Measurements from ENCODE around the gene ERMARD. TPM values are rescaled to one million over a fixed set of nuclear protein-coding genes. Genes with fewer than 3 reads are reported as not detected.
"Not testable (repeated sequence)": the region's sequence is repeated elsewhere in the genome, so short reads cannot be mapped to it uniquely, and the experiment has no call there.

The ERMARD gene
- total RNA-seq, 1 donor from 2014 or later = 20.8 TPM

DNA sequence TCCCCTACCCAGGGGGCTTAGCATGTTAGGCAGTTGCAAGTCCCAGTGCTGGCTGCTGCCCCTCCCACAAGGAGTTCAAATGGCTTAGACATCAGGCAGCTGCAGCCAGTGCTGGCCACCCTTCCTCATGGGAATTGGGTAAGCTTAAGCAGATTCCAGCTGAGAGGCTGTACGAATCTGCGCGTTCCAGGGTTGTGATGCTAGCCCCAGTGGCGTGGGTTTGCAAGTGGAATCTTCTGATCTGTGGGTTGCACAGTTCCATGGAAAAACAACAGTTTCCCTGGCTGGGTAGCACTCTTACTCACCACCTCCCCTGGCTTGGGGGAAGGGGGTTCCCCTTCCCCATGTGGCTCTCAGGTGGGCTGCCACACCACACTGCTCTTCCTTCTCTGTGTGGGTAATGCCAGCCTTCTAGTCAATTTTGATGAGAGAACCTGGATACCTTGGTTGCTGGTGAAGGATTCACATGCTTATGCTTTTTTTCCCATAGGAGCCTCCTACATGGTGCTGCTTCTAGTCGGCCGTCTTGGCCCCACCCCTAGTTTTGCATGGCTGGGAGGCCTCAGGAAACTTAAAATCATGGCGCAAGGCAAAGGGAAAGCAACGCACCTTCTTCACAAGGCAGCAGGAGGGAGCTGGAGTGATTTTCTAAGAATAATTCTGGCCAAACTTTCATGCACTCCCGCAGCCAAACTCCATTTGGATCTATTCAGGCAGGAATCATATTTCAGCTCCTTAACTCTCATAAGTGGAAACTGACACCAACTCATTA is 13.0 kb upstream of the ERMARD start:
- peak; percentile 68 for DNase-seq (ENCODE audit: low read depth)

DNA sequence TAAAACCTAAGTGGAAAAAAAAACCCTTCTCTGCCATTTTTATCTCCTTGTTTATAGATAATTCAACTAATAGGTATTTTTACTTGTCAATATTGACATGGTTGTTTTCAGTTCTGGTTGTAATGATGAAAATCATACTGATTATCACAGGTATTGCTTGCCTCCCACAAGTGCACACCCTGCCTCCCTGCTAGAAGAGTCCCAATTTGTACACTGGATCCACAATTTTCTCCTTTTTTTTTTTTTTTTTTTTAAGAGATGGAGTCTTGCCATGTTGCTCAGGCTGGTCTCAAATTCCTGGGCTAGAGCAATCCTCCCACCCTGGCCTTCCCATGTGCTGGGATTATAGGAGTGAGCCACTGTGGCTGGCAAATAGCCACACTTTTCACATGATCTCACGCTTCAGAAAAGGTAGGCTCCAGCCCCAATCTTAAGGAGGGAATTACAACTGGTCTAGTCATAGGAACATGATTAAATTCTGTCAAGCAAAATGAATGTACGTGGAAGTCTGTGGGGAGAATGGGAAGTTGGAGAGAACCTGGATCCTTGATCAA is 12.4 kb upstream of the ERMARD start:
- peak; percentile 19 for DNase-seq (ENCODE audit: low read depth)

DNA sequence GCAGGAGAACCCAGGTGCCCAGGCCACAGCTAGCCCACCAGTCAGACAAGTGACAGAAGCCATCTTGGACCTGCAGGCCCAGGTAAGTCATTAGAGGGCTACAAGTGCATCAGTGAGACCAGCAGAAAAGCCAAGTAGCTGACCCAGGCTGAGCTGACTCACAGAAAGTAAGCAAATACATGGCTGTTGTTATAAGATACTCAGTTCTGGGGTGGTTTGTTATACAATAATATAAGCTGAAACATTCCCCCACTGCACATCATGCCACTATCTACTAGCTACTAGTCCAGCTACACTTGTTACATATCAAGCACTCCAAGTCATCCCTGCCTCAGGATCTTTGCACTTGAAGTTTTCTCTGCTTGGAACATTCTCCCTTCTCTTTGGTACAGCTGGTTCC is 10.1 kb upstream of the ERMARD start:
- no peak for DNase-seq (ENCODE audit: low read depth)

DNA sequence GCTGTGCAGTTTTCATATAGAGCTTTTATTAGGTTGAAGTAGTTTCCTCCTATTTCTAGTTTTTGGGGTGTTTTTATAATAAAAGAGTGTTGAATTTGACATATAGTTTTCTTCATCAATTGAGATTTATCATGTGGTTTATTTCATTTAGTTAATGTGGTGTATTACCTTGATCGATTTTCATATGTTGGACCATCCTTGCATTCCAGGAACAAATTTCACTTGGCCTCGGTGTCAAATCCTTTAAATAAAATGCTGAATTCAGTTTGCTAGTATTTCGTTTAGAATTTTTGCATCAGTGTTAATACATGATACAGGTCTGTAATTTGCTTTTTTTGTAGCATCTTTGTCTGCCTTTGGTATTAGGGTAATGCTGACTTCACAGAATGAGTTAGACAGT is 6.0 kb upstream of the ERMARD start:
- DNase-seq (ENCODE audit: low read depth) = no peak

DNA sequence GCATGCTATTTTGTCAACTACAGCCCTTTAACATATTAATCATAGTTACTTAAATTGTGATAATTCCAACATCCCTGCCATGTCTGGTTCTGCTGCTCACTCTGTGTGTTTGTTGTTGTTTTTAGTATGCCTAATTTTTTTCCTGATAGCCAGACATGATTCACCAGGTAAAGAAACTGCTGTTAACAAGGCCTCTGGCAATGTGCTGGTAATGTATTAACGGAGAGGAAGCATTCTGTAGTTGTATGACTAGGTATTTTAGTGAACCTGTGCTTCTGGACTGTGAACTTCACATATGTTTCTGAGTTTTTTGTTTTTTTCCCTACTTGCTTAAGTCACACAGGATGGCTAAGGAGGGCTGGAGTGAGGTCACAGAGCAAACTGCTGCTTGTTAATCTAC is 4.9 kb upstream of the ERMARD start:
- DNase-seq (ENCODE audit: low read depth) = no peak

DNA sequence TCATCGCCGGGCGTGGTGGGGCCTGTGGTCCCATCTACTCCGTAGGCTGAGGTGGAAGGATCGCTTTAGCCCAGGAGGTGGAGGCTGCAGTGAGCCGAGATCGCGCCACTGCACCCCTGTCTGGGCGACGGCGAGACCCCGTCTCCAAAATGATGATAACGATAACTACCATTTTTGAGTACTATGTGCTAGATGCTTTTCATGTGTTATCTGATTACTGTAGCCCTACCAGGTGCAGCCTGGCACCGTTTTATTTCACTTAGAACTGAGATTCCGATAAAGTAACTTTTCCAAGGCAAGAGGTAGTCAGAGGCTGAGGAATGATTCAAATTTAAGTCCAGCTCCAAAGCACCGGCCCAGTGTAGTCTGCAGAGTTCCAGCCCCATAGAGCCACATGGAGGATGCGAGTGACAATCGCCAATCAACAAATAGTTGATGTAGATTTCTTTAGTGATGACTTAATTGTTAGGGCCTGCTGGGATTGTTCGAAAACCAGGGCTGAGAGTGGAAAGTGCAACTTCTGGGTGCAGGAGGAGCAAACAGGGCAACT is 727 bp downstream of the ERMARD start:
- peak; percentile 13 for DNase-seq (ENCODE audit: low read depth)

DNA sequence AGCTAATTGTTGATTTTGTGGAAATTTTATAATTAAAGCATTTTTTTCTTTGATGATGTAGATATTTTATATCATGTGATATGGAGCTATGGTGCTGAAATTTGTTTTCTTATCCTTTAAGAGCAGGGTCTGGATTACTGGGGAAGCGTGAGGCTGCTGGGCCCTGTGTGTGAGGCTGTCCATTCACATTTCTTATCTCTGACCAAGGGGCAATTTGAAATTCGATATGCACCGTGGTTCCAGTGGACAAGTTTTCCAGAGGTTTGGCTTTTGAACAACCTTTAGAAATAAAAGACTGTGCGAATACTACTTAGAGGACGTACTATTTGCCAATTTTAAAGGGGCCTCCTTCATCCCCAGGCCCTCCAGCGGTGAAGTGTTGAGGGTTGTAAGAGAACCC is 3.7 kb downstream of the ERMARD start:
- no peak for DNase-seq (ENCODE audit: low read depth)

DNA sequence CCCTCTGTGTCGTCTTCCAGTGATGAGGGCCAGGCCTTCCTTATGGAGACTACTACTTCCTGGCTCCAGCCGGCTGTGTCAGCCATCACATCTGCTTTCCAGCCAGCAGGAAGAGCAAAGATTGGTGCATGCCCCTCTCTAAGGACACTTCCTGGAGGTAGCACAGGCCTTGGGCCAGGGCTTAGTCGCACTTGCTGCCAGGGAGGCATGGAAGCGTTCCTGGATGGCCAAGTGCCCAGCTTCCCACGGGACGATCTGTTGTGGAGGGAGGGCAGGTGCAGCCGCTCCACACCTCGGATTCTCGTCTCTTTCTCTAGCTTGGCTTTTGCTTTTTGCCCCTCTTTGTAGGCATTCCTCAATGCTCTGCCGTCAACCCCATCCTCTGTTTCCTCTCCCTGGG is 11.9 kb downstream of the ERMARD start:
- DNase-seq (ENCODE audit: low read depth) = no peak

DNA sequence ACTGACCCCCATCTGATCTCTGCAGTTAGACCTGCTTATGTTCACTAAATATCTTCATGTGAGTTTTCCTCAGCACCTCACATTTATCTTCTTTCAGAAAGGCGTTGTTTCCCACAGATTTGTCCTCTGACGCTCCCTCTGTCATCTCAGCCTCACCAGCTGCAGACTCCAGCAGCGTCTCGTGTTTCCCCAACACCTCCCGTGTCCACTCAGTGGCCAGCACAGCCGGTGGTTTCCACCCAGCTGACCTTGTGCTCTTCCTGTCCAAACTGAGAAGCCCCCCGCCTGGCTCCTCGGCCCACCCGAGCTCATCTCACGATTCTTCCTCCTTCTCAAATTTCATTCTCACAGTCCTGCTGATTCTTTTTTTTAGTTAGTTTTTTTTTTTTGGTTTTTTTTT is 12.5 kb downstream of the ERMARD start:
- no peak for DNase-seq (ENCODE audit: low read depth)

DNA sequence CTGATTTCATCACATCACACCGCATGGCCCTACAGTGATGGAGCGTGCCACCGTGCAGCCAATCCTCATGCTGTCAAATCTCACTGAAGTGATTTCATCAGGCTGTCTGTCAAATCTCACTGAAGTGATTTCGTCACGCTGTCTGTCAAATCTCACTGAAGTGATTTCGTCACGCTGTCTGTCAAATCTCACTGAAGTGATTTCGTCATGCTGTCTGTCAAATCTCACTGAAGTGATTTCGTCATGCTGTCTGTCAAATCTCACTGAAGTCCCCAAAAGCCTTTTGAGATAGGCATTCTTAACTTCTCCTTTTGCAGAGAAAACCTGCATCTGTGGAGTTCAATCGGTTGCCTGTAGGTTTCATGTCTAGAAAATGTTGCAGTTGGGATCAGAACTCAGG is 14.4 kb downstream of the ERMARD start:
- DNase-seq (ENCODE audit: low read depth) = not testable (repeated sequence)

DNA sequence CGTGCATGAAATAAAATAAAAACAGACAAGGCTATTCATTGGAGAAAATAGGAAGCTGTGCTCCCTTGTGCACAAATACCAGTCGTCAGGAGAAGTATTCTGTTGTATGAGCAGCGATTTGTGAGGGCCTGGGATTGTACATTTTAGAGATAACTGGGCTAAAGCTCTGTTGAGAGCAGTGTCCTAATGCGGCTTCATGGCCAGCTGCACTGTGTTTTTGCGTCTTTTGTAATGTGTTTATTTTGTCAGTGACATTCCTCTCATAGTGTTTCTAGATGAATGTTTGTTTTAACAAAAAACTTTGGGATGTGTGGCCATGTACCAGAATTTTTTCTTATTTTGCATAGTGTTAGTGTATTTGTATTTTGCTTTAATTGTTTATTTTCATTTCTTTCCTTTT is 14.8 kb downstream of the ERMARD start:
- no peak for DNase-seq (ENCODE audit: low read depth)

DNA sequence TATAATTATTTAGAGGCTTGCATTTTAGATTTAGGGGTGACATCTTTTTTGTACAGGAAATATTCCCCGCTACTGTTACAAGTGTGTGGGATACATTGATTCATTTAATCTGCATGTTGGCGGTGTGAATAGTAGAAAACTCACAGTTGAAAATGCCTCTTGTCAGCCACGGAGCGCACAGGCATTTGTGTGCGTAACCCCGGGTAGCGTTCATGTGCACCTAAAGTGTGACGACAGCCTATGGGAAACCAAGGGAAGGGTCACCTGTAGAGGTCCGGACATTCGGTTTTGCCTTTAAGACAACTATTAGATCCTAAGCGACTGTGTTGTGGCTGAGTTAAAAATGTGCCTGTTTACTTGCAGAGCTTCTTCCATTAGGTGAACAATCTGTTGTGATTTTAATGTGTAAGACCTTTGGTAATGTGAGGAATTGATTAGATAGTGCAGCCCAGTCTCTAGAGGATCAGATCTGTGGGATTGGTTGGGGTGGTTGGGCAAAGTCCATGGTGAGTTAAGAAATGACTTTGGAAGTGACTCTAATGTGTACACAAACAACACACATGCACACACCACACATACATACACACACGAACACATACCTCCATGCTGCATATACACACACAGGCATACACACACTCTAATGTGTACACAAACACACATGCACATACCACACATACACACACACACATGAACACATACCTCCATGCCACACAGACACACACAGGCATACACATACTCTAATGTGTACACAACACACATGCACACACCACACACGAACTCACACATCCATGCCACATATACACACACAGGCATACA is 15.7 kb downstream of the ERMARD start:
- no peak for DNase-seq (ENCODE audit: low read depth)

DNA sequence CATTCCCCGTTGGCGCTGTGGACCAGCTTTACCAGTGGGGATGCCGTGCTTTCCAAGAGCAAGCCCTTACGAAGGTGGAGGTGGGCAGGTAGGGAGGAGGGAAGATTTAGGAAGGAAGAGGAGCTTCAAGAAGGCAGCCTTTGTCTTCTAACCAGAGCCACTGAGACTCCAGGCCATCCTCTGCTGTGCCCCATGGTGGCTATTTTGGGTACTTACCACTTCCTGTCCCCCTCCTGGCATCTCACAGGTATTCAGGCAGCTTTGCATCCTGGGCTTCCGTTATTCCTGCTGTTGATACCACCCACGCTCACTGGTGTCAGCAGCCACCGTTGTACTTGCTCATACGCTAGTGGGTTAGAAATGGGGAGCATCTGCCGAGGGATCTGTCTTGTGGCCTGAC is 22.9 kb downstream of the ERMARD start:
- DNase-seq (ENCODE audit: low read depth) = no peak

DNA sequence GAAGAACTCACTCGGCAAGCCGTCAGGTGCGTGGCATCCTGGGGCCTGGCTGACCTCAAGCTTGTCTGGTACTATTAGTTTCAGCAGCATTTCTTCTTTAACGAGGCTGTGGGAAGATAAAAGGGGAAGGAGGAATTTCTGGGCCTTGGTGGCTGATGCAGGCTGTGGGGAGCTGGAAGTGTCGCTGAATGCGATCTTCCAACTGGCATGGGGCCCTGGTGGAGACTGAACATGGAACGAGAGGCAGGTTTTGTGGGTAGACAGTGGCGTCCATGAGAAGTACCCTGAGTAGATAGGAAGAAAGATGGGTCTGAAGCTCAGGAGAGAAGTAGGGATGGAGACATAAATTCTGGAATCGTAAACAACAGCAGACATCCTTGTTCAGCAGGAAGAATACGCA is 23.9 kb downstream of the ERMARD start:
- DNase-seq (ENCODE audit: low read depth) = no peak

DNA sequence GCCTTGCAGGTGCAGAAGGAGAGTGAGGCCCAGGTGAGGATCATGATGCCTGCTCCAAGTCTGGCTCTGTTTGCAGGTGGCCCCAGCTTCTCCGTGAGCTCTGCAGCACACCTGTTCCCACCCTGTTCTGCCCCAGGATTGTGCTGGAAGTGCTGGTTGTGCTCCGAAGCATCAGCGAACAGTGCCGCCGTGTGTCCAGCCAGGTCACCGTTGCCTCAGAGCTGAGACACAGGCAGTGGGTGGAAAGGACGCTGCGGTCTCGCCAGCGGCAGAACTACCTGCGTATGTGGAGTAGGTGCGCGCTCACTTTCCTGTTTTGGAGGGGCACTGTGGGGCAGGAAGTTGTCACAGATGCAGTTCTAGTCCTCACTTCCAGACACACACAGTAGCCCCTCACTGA is 25.0 kb downstream of the ERMARD start:
- no peak for DNase-seq (ENCODE audit: low read depth)

DNA sequence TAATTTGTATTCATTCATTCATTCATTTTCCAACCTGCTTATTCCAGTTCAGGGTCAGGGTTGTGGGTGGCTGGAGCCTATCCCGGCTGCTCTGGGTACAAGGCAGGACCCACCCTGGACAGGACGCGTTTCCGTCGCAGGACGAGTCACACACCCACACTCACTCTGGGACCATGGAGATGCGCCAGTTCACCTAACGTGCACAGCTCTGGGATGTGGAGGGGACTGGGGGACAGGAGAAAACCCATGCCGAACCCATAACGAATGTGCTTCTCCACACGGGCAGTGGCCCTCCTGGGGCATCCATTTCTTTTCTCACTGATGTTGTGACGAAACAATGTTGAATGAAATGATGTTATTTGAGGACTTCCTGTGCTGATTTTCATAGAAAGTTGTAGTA is 26.5 kb downstream of the ERMARD start:
- no peak for DNase-seq (ENCODE audit: low read depth)

DNA sequence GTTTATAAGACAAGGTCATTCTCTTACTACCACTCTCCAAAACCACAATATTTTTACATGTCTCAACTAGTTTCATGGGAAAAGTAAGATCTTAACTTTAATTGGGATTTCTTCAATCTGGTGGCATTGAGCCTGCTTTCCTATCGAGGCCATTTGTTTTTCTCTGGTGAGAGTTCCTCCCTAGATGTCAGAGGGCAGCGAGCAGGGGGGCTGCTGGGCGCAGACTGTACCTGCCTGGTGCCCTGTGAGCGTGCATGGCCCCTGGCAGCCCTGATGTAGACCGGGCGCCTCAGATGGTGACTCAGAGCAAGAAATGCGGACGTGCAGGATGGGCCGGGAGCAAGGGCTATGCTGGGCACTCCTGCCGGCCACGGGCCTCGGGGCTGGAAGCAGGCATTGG is 27.2 kb downstream of the ERMARD start:
- DNase-seq (ENCODE audit: low read depth) = no peak

DNA sequence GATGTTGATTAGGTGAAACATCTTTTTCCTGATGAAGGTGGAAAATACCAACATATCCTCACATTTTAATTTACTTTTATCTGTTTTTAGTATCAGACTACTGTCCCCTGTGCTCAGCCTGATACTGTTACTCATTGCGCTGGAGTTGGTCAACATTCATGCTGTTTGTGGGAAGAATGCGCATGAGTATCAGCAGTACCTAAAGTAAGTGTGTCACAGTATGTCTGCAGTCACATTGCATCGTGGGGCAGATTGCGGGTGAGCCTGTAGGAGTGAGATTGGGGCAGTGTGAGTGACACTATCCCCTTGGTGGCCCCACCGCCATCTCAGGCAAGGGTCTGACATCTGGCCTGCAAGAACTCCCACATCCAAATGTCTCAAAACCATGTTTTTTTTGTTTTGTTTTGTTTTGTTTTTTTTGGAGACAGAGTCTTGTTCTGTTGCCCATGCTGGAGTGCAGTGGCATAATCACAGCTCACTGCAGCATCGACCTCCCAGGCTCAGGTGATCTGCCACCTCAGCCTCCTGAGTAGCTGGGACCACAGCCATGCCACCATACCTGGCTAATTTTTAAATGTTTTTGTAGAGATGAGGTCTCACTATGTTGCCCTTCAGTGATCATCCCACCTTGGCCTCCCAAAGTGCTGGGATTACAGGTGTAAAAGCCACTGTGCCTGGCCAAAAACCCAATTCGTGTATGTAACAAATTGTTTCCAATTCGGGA is 27.8 kb downstream of the ERMARD start:
- DNase-seq (ENCODE audit: low read depth) = no peak

DNA sequence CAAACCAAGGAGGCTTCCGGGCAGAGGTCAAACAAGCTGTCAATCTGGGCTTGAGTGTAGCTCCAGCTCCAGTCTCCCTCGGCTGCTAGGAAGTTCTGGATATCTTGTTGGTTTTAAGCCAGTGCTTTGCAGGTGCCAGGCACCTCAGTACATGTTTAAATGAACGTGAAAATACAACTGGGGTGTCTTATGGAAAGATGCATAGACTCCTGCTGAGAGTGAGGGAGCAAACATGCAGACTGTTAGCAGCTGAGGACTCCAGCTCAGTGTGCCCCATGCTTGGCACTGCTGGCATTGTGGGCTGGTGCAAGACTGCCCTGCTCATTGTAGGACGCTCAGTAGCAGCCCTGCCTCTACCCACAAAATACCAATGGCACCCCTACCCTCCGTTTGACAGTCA is 28.5 kb downstream of the ERMARD start:
- no peak for DNase-seq (ENCODE audit: low read depth)

DNA sequence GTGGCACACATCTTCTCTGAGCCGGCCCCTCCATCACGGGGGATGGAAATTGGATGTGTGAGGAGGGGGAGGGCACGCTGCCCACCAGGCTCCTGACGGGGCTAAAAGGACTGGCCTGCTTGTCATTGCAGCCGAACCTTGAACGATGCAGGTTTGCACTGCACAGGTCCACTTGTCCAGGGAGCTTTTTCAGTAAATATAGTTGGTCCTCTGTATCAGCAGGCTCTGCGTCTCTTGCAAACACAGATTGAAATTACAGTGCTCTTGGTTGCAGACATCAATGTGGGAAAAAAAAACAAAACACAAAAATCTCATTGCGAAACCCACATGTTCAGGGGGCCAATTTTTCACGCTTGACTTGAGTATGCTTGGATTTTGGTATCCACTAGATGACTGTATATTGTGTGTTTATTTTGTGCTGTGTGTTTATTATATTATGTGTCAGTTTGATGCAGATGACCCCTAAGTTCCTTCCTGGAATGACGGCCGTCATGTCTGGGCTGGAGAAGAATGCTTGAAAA is 29.2 kb downstream of the ERMARD start:
- no peak for DNase-seq (ENCODE audit: low read depth)

DNA sequence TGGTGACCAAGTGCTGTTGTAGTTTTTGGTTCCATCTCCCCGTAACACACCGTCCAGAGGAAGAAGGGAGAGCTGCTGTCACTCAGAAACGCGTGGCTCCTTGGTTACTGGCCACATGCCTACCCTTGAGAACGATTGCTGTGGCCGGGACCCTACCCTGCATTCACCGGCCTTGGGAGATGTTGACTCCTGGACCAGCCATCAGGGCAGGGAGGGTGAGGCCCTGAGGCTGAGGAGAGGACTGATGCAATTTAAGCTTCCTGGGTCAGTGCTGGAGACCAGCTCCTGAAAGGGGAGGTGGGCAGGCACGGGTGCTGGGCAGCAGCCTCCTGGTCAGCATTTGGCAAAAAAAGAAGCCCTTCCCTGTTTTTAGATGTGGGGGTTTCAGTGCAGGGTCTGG is 31.5 kb downstream of the ERMARD start:
- no peak for DNase-seq (ENCODE audit: low read depth)

All from myocyte (in vitro differentiated cells).